HepG2 (cell line): Measurements from ENCODE around the gene SMCO4. TPM values are rescaled to one million over a fixed set of nuclear protein-coding genes. Genes with fewer than 3 reads are reported as not detected.

Experiments used
- AGO2 ChIP-seq: fragments of 200-400 bp; formaldehyde crosslinking; optimal IDR thresholded peaks from 2 replicates; pipeline ENCODE3; 2017; ENCODE audit warnings: mild to moderate bottlenecking, low read depth, low read length, moderate library complexity
- EP300 ChIP-seq, 3 experiments: sonication (generic) in 1 of 3; formaldehyde crosslinking in 1 of 3; IDR thresholded peaks; 2 replicates each; pipeline versions ENCODE4 v1.5.1 to v1.6.1; 2011 to 2020; ENCODE audit warnings: low read depth in 2 of 3, low read length in 2 of 3, borderline replicate concordance in 1 of 3, improper control_type of control experiment in 1 of 3, mild to moderate bottlenecking in 1 of 3, missing genetic modification reagents in 1 of 3, moderate library complexity in 1 of 3
- GABPB1 ChIP-seq: IDR thresholded peaks from 2 replicates; pipeline ENCODE4 v1.6.1; 2016; ENCODE audit warnings: mild to moderate bottlenecking, missing genetic modification reagents, moderate library complexity, missing compliant biosample characterization
- HNF1B ChIP-seq: sonication (generic); formaldehyde crosslinking; IDR thresholded peaks from 2 replicates; pipeline ENCODE4 v1.5.1; 2020; ENCODE audit warnings: mild to moderate bottlenecking, moderate library complexity, missing genetic modification reagents
- KLF15 ChIP-seq: sonication (generic); formaldehyde crosslinking; IDR thresholded peaks from 2 replicates; pipeline ENCODE4 v1.8.1; 2023; ENCODE audit warnings: borderline replicate concordance, mild to moderate bottlenecking, inconsistent platforms, missing genetic modification reagents, mixed read lengths
- PITX1 ChIP-seq: sonication (generic); formaldehyde crosslinking; IDR thresholded peaks from 2 replicates; pipeline ENCODE4 v1.5.1; 2020; ENCODE audit warnings: mild to moderate bottlenecking, missing genetic modification reagents
- PRMT3 ChIP-seq: sonication (generic); formaldehyde crosslinking; IDR thresholded peaks from 2 replicates; pipeline ENCODE4 v1.8.1; 2022; ENCODE audit warnings: low read depth, mild to moderate bottlenecking, moderate library complexity, missing genetic modification reagents, borderline replicate concordance
- RFX5 ChIP-seq: IDR thresholded peaks from 2 replicates; pipeline ENCODE4 v1.6.1; 2011; ENCODE audit warnings: low read depth, low read length, improper control_type of control experiment
- SKI ChIP-seq: fragments of 450-650 bp; IDR thresholded peaks from one replicate; pipeline ENCODE4 v1.6.1; 2018; ENCODE audit warnings: mild to moderate bottlenecking; ENCODE audit not compliant: partially characterized antibody
- TBX2 ChIP-seq: sonication (generic); formaldehyde crosslinking; IDR thresholded peaks from 2 replicates; pipeline ENCODE4 v1.5.0; 2020; ENCODE audit warnings: missing genetic modification reagents, mild to moderate bottlenecking, borderline replicate concordance
- TRAFD1 ChIP-seq: sonication (generic); formaldehyde crosslinking; IDR thresholded peaks from 2 replicates; pipeline ENCODE4 v1.5.1; 2020; ENCODE audit warnings: missing genetic modification reagents, mild to moderate bottlenecking, borderline replicate concordance
- ZBTB38 ChIP-seq: sonication (generic); formaldehyde crosslinking; IDR thresholded peaks from 2 replicates; pipeline ENCODE4 v1.5.1; 2020; ENCODE audit warnings: mild to moderate bottlenecking, missing genetic modification reagents
- ZFP36L2 ChIP-seq: sonication (generic); formaldehyde crosslinking; IDR thresholded peaks from 2 replicates; pipeline ENCODE4 v1.4.0; 2020; ENCODE audit warnings: missing genetic modification reagents
- ZIK1 ChIP-seq: sonication (generic); formaldehyde crosslinking; IDR thresholded peaks from 2 replicates; pipeline ENCODE4 v1.5.0; 2020; ENCODE audit warnings: mild to moderate bottlenecking, low read depth, missing genetic modification reagents, borderline replicate concordance
- ZNF34 ChIP-seq: sonication (generic); formaldehyde crosslinking; IDR thresholded peaks from 2 replicates; pipeline ENCODE4 v1.4.0; 2020; ENCODE audit warnings: mild to moderate bottlenecking, missing genetic modification reagents, borderline replicate concordance
- ZNF563 ChIP-seq: sonication (generic); formaldehyde crosslinking; IDR thresholded peaks from 2 replicates; pipeline ENCODE4 v1.8.0; 2022; ENCODE audit warnings: mild to moderate bottlenecking, moderate library complexity, missing genetic modification reagents
- ZNF687 ChIP-seq: sonication (generic); formaldehyde crosslinking; IDR thresholded peaks from 2 replicates; pipeline ENCODE4 v1.5.1; 2020; ENCODE audit warnings: mild to moderate bottlenecking, missing genetic modification reagents, moderate library complexity
- ZNF746 ChIP-seq: sonication (generic); formaldehyde crosslinking; IDR thresholded peaks from 2 replicates; pipeline ENCODE4 v1.8.0; 2022; ENCODE audit warnings: mild to moderate bottlenecking, missing genetic modification reagents
- polyA plus RNA-seq, 8 experiments: library from polyadenylated mRNA; depleted of rRNA in 3 of 8; stranded (reverse) in 7 of 8; unstranded in 1 of 8; fragments of >200 nt; fragmentation: Illumina TruSeq in 4 of 8; extraction: Trizol in 4 of 8; gene quantifications; 2 replicates each; pipeline versions ENCODE4 v1.2.1 to v1.2.3, GENCODE V29; 2011 to 2016; ENCODE audit warnings: low read depth in 4 of 8, missing spikeins in 1 of 8, mixed read lengths in 1 of 8; ENCODE audit not compliant: insufficient read depth in 1 of 8
- total RNA-seq, 5 experiments: library from RNA; depleted of rRNA; stranded (reverse); fragments of >200 nt; fragmentation: Illumina TruSeq; extraction: Trizol; gene quantifications; 2 replicates each; pipeline ENCODE4 v1.2.3, GENCODE V29; 2016; ENCODE audit warnings: low read depth in 1 of 5

SMCO4 gene
- total and polyA plus RNA-seq, 2 of the 13 experiments (the other 11 are each of a cell fraction or from before 2014, with no cell fraction given), result 10.6 to 28.5 TPM

GRCh38 chr11:93543292-93543977 lies at the start of gene SMCO4 (continued):
- TF ChIP-seq RFX5 (no peak), EP300 (IDR thresholded peaks at IDR 0.05; ENCODE audit: low read depth in 2 of 2, low read length in 2 of 2) (peak in 1 of 2 experiments; percentile 19; a peak in 1 of 4 replicates), EP300 (CRISPR knock-in tag; IDR thresholded peaks at IDR 0.05; ENCODE audit: borderline replicate concordance) (no peak; the same call in 1 of the 2 replicates), GABPB1 (CRISPR knock-in tag) (peak; percentile 73), TBX2 (peak; percentile 37; the same call in 1 of the 2 replicates), ZFP36L2 (no peak), TRAFD1 (CRISPR knock-in tag) (peak; percentile 67; the same call in 1 of the 2 replicates), PITX1 (peak; percentile 39; the same call in 1 of the 2 replicates), ZBTB38 (CRISPR knock-in tag) (0 out of 2 replicates have a peak, but pooled peaks have one; percentile 27), ZNF746 (no peak), ZNF563 (CRISPR knock-in tag) (0 out of 2 replicates have a peak, but pooled peaks have one; percentile 16), ZNF34 (CRISPR knock-in tag) (0 out of 2 replicates have a peak, but pooled peaks have one; percentile 63), ZIK1 (CRISPR knock-in tag) (no peak), SKI (peak; percentile 82), KLF15 (CRISPR knock-in tag) (no peak), HNF1B (peak; percentile 58; the same call in 1 of the 2 replicates), PRMT3 (no peak; the same call in 1 of the 2 replicates), ZNF687 (CRISPR knock-in tag) (peak; percentile 75), AGO2 (no peak)
